Hepatocyte (in vitro differentiated cells): ENCODE measurements around the gene TOP3B.

Source experiments
- CTCF ChIP-seq: fragments of 200-600 bp; sonication (generic); IDR thresholded peaks from 2 replicates; pipeline ENCODE4 v1.5.1; 2016; ENCODE audit warnings: antibody characterized with exemption, mild to moderate bottlenecking; ENCODE audit not compliant: poor library complexity
- EZH2 ChIP-seq: fragments of 200-600 bp; sonication (generic); IDR thresholded peaks from 2 replicates; pipeline ENCODE4 v1.6.1; 2016; ENCODE audit warnings: antibody characterized with exemption, mild to moderate bottlenecking, borderline replicate concordance
- EZH2phosphoT487 ChIP-seq: fragments of 200-600 bp; sonication (generic); IDR thresholded peaks from one replicate; pipeline ENCODE4 v1.6.1; 2018; ENCODE audit warnings: antibody characterized with exemption, mild to moderate bottlenecking, low read depth, moderate library complexity; ENCODE audit not compliant: unreplicated experiment, severe bottlenecking

GRCh38 chr22:22001664-22002525, 19.3 kb upstream of the TOP3B start:
- TF ChIP-seq CTCF (no peak), EZH2phosphoT487 (no peak), EZH2 (no peak)
